Esophagus squamous epithelium (tissue), 4 donors: ENCODE results near the gene DPRX.

ENCODE experiments used
- CTCF ChIP-seq, 6 experiments: fragments of 450-650 bp in 4 of 6; fragments of 200-600 bp in 2 of 6; sonication (generic) in 2 of 6; IDR thresholded peaks; one replicate each; pipeline ENCODE4 v1.5.1; 2016 to 2019; ENCODE audit warnings: antibody characterized with exemption in 6 of 6, mild to moderate bottlenecking in 4 of 6, moderate library complexity in 4 of 6
- POLR2A ChIP-seq, 4 donors: fragments of 450-650 bp; IDR thresholded peaks; one replicate each; pipeline ENCODE4 v1.6.1; 2017; ENCODE audit warnings: antibody characterized with exemption in 4 of 4, mild to moderate bottlenecking in 4 of 4, moderate library complexity in 3 of 4

GRCh38 chr19:53657330-53657729, 25.5 kb downstream of the DPRX start:
- no peak for TF ChIP-seq POLR2A (IDR thresholded peaks at IDR 0.05)
- no peak for TF ChIP-seq CTCF (IDR thresholded peaks at IDR 0.05)
